GM18870 (cell line): ENCODE measurements around the gene LCE2D.

Source experiments
- ATAC-seq: cut with Tn5 transposase; IDR thresholded peaks from one replicate; pipeline ENCODE4 v1.9.1; 2021; ENCODE audit warnings: moderate library complexity; ENCODE audit not compliant: unreplicated experiment

LCE2D gene

DNA sequence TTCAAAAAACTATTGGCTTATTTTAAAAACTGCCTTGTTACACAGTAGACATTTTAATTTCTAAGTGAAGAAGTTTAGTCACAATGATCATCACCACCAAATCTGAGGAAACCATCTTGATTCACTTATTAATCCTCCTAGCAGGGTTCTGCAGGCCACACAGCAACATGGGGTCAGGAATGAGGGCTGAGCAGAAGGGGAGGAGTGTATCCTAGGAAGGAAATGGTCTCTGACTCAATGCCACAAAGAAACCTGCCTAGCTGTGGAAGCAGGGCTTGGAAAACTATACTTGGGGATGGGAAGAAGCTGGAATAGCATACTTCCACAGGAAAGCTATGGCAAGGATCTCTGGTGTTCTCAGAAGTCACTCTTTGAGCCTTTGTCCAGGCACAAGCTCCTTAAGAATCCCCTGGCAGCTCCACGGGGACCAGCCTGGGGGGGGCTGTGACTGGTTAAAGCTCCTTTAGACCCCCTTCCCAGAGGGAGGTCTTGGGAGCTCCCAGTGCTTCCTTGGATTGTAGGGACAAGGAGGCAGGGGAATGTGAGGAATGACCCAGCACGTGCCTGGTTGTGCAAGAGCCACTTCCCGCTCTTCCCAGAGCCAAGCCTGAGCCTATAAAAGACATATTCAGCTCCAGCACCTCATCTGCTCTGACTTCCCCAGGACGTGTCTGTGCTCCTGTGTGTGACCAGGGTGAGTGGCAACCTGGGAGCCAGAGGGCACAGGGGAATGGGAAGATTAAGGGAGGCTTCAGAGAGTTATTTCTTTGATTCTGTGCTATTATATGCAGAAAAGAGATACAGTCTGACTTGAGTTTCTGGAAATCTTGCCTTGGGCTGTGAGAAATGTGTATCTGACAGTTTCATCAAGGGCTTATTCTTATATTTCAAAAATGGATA is 34.8 kb downstream of the LCE2D start, which contains the start of gene LCE2A:
Gene LCE2A (plus strand): TSS at position 645 of the 900 bp plus-strand sequence. CDS start 557 bp downstream, outside the sequence.
- ATAC-seq, result no peak

DNA sequence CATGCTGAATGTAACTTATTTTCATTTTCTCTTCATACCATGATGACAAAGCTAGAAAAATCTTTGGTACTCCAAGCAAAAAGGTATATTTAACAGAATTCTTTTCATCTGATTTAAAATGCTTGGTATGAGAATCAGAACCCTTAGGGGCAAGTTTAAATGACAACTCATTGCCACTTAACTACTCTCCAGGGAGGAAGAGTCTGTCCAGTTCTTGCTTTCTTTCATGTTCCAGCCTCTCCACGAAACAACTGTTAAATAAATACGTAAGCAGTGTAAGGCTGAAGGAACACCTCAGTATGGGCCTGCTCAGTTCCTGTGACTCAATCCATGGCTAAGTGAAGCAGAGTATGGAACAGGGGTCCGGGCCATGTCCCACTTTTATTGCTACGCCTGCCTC is 36.6 kb downstream of the LCE2D start:
- ATAC-seq, result no peak

DNA sequence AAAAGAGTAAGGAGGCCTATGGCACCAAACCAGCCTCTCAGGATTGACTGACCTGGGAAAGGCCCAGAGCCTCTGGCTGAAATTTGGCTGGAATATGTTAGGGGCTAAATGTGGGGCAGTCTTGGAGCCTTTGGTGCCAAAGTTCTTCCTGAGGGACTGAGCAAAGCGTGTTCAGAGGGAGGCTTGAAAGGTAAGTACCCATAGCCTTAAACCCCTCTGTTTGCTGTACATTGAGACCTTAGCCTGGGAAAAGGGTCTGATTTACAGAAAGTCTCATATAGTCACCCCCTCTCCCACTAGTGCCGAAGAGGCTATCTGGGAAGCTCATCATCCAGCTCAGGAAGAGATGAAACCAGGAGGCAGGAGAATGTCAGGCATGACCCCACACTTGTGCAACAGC is 44.7 kb downstream of the LCE2D start, which contains the start of gene LCE4A:
Gene LCE4A (plus strand): TSS at position 301 of the 400 bp plus-strand sequence. CDS start 916 bp downstream, outside the sequence.
- ATAC-seq, result no peak
